Nephron progenitor cell (in vitro differentiated cells): ENCODE measurements around the gene TBC1D22A.

Source experiments
- DNase-seq: peaks from one replicate; pipeline ENCODE4 v3.0.0; 2021
- H3K27ac Mint-ChIP-seq: 2 replicates; pipeline ENCODE4 v1.8.0; 2021; ENCODE audit warnings: mild to moderate bottlenecking, moderate library complexity, mixed read lengths
- H3K27me3 Mint-ChIP-seq: 2 replicates; pipeline ENCODE4 v1.8.0; 2021; ENCODE audit warnings: mild to moderate bottlenecking, low read depth, mixed read lengths; ENCODE audit not compliant: poor library complexity
- H3K36me3 Mint-ChIP-seq: 2 replicates; pipeline ENCODE4 v1.8.0; 2021; ENCODE audit warnings: low read depth, mixed read lengths
- H3K4me1 Mint-ChIP-seq: 2 replicates; pipeline ENCODE4 v1.8.0; 2021; ENCODE audit warnings: mixed read lengths
- H3K4me3 Mint-ChIP-seq: 2 replicates; pipeline ENCODE4 v1.8.0; 2021; ENCODE audit warnings: mild to moderate bottlenecking, moderate library complexity, mixed read lengths
- H3K9me3 Mint-ChIP-seq: 2 replicates; pipeline ENCODE4 v1.8.0; 2021; ENCODE audit warnings: mild to moderate bottlenecking, moderate library complexity, mixed read lengths
- CTCF ChIP-seq: fragments of 200-600 bp; sonication (generic); IDR thresholded peaks from 2 replicates; pipeline ENCODE4 v1.5.0; 2021; ENCODE audit warnings: antibody characterized with exemption

Gene TBC1D22A, protein sequence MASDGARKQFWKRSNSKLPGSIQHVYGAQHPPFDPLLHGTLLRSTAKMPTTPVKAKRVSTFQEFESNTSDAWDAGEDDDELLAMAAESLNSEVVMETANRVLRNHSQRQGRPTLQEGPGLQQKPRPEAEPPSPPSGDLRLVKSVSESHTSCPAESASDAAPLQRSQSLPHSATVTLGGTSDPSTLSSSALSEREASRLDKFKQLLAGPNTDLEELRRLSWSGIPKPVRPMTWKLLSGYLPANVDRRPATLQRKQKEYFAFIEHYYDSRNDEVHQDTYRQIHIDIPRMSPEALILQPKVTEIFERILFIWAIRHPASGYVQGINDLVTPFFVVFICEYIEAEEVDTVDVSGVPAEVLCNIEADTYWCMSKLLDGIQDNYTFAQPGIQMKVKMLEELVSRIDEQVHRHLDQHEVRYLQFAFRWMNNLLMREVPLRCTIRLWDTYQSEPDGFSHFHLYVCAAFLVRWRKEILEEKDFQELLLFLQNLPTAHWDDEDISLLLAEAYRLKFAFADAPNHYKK

GRCh38 chr22:46762238-46763050, at the start of gene TBC1D22A:
TBC1D22A (plus strand) TSS chr22:46762650; CDS start chr22:46762787, 137 bp downstream.
- peak within 1 kb of the TSS; percentile 99 for H3K4me3 Mint-ChIP-seq
- H3K27me3 Mint-ChIP-seq = peaks cover 3% of the 10 kb centered on the region
- H3K9me3 Mint-ChIP-seq = peaks cover under 1% of the 10 kb centered on the region
- H3K27ac Mint-ChIP-seq = peak within 1 kb of the TSS; percentile 99
- peaks cover 13% of the 10 kb centered on the region for H3K36me3 Mint-ChIP-seq
- peaks cover 59% of the 10 kb centered on the region for H3K4me1 Mint-ChIP-seq
- DNase-seq = peak; percentile 93
- TF ChIP-seq CTCF = no peak

GRCh38 chr22:46714550-46714949, 47.9 kb upstream of the TBC1D22A start:
- peaks cover 83% of the 10 kb centered on the region for H3K36me3 Mint-ChIP-seq
- H3K27me3 Mint-ChIP-seq = no peaks in the 10 kb centered on the region
- no peaks in the 10 kb centered on the region for H3K9me3 Mint-ChIP-seq
- peak overlapping the region; percentile 4 for H3K27ac Mint-ChIP-seq
- H3K4me3 Mint-ChIP-seq = no peak overlapping the region
- H3K4me1 Mint-ChIP-seq = no peaks in the 10 kb centered on the region
- DNase-seq = no peak
- no peak for TF ChIP-seq CTCF

- Mint-ChIP-seq H3K27ac (no peak overlapping the region), H3K4me1 (peaks cover 28% of the 10 kb centered on the region), H3K4me3 (no peak overlapping the region), H3K27me3 (no peaks in the 10 kb centered on the region), H3K9me3 (no peaks in the 10 kb centered on the region), H3K36me3 (peaks cover 54% of the 10 kb centered on the region)
- no peak for DNase-seq
- TF ChIP-seq CTCF = no peak
Observed at GRCh38 chr22:46719921-46720320, 42.5 kb upstream of the TBC1D22A start.

- no peaks in the 10 kb centered on the region for H3K9me3 Mint-ChIP-seq
- no peak for TF ChIP-seq CTCF
- H3K4me3 Mint-ChIP-seq = no peak overlapping the region
- peaks cover 28% of the 10 kb centered on the region for H3K4me1 Mint-ChIP-seq
- peak overlapping the region; percentile 36 for H3K27ac Mint-ChIP-seq
- no peak for DNase-seq
- H3K36me3 Mint-ChIP-seq = peaks cover 48% of the 10 kb centered on the region
- H3K27me3 Mint-ChIP-seq = no peaks in the 10 kb centered on the region
Observed at GRCh38 chr22:46721501-46722085, 40.9 kb upstream of the TBC1D22A start.

DNA sequence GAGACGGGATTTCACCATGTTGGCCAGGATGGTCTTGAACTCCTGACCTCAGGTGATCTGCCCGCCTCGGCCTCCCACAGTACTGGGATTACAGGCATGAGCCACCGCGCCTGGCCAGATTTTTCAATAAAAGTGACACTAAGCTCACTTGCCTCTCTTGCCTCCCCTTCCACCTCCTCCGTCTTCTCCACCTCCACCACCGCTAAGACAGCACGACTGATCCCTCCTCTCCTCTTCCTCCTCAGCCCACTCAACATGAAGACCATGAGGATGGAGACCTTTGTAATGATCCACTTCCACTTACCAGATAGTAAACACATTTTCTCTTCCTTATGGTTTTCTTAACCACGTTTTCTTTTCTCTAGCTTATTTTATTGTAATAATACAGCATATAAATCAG, 38.6 kb upstream of the TBC1D22A start:
- Mint-ChIP-seq H3K27me3 (no peaks in the 10 kb centered on the region), H3K36me3 (peaks cover 29% of the 10 kb centered on the region), H3K27ac (no peak overlapping the region), H3K4me3 (no peak overlapping the region), H3K9me3 (no peaks in the 10 kb centered on the region), H3K4me1 (peaks cover 34% of the 10 kb centered on the region)
- no peak for TF ChIP-seq CTCF
- no peak for DNase-seq
